GM23248 (cell line): ENCODE results near the gene VPS36.

ENCODE experiments used
- EZH2 ChIP-seq: fragments of 200-600 bp; sonication (generic); IDR thresholded peaks from 2 replicates; pipeline ENCODE4 v1.6.1; 2018; ENCODE audit warnings: antibody characterized with exemption, mild to moderate bottlenecking; ENCODE audit not compliant: insufficient read depth, poor library complexity, severe bottlenecking
- EZH2phosphoT487 ChIP-seq: fragments of 200-600 bp; sonication (generic); IDR thresholded peaks from 2 replicates; pipeline ENCODE4 v1.6.1; 2018; ENCODE audit warnings: antibody characterized with exemption, moderate library complexity, mild to moderate bottlenecking, low read depth; ENCODE audit not compliant: insufficient read depth

DNA sequence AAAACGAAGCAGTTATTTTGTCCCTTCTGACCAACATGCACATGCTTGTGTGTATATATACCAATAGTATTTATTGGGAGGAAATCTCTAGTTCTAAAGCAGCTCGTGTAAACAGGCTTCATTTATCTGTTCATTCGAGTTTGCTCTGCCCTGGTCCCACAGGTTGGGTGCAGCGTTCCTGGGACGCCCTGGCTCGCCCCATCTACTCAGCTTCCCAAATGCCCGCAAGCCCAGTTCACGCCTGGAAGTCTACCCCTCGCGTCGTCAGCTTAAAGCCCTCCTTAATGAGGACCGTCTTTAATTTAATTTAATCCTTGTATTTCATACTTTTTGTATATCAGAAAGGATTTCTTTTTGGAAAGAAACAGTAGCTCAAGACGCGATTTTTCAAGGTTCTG is 45.1 kb downstream of the VPS36 start:
- TF ChIP-seq EZH2phosphoT487 (no peak), EZH2 (no peak)
